CD4-positive, alpha-beta T cell treated with Interleukin-1 beta for 1 hour (primary cell): Measurements from ENCODE around the gene FAM222A.

Experiments used
- DNase-seq, 2 donors: peaks; one replicate each; pipeline ENCODE4 v3.0.0-alpha.2; 2020 to 2022

FAM222A gene

GRCh38 chr12:109739747-109740693, 26.4 kb downstream of the FAM222A start:
- no peak for DNase-seq

- DNase-seq: no peak
These were observed 27.1 kb downstream of the FAM222A start for GRCh38 chr12:109740694-109741245.

- no peak for DNase-seq
These were observed 27.8 kb downstream of the FAM222A start for GRCh38 chr12:109741286-109741969.

DNA sequence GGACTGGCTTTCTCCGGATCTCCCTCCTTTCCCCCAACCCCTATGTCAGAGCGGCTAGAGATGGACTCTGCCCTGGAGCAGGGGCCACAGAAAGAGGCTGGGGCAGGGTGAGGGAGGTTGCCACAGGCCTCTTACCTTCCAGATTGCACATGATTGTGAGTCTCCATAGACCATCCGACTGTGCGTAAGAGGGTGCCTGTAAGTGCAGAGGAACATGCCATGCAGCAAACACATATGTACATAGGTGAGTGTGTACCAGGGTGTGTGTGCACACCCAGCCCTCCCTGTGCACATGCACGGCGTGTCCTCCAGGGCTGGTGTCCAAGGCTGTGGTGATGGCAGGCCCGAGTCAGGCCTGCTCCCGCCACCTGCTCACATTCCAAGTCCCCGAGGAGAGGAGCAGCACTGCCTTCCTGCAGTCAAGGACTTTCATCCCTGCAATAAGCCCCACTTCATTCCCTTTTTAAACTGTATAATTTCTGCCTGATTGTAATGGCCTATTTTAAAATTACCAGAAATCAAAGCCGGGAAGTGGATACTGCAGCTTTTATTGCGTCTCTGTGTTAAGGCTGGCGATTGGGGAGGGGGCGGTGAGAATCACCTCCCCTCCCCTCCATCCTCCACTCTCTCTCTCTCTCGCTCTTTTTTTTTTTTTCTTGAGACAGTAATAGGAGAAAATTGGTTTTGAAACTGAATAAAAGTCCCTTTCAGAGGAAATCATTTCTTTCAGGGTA, 28.5 kb downstream of the FAM222A start:
- DNase-seq: no peak

DNA sequence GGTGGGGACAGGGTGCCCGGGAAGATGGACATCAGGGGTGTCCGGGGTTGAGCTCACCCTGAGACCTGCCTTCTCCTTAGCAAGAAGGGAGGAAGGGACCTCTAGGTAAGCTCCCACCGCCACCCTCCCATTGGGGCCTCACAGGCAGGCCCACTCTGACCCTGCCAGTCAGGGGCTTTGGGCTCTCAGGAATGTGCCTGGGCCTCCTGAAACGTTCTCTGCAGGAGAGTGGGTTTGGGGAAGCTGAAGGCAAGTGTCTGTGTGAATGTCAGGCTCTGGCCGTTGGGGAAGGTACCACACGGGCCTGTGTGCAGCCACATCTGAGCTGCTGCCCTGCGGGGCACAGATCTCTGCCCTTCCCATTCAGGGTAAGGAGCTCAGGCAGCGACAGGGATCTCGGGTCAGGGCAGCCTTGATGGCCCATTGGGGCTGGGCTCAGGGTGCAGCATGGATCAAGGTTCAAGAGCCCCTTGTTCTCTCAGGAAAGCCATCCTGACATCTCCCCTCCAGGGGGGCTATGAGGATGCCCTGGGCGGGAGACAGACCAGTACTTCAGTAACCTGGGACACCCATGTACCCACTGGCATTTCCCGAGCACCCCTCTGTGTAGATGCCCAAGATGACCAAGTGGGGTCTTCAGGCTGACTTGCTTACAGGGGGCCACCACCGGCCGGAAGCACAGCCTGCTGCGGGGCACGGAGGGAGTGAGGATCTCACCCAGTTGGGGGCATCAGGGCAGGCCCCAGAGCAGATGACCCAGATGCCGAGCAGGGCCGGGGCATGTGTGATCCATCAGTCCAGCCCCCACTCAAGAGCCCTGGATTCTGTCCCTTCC, 29.7 kb downstream of the FAM222A start:
- DNase-seq: no peak

GRCh38 chr12:109744026-109744425, 30.4 kb downstream of the FAM222A start:
- DNase-seq: no peak

DNA sequence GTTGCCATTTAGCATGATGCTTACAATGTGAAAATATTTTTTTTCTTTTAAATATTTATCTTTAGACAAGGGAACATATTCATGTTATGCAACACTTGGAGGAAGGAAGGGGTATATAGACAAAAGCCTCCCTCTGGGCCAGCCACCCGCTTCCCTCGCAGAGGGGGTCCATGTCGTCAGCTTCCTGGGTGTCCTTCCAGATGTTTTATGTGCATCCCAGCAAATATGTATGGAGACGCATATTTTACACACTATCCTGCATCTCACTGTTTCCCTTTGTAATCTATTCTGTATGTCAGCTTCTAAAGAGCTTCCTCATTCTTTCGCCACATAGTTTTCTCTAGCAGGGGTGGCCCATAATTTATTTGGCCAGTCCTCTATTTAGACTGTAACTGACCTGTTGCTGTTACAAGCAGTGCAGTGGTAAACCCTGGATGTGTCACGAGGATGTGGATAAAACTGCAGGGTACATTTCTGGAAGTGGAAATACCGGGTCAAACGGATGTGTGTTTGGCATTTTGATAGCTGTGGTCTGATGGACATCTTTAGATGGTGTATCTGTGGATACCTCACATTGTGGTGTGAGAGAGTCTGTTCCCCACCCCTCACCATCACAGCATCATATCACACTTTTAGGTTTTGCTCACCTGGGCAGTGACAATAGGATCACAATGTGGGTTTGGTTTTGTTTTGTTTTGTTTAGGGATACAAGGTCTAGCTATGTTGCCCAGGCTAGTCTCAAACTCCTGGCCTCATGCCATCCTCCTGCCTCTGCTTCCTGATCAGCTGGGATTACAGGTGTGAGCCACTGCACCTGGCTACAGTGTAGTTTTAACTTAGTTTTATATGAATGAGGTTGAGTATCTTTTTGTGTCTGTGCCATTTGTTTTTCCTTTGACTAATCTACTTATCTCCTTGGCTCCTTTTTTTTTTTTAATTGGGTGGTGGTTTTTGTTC, 31.6 kb downstream of the FAM222A start:
- no peak for DNase-seq

GRCh38 chr12:109752117-109753053, 38.8 kb downstream of the FAM222A start:
- no peak for DNase-seq

DNA sequence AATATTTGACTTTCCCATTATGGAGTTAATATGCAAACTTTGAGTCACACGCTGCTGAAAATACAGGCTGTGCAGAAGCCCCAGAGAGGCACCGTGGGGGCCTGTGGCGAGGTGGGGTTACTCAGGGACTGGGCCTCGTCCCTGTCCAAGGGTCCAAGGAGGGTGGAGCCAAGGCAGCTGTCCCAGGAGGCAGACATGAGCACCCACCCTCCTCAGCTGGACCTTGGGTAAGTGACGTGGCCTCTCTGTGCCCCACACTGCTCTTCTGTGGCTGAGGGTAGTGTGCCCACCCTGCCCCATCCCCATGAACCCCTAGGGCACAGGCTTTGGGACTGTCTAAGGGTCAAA, 39.4 kb downstream of the FAM222A start:
- DNase-seq: no peak

DNA sequence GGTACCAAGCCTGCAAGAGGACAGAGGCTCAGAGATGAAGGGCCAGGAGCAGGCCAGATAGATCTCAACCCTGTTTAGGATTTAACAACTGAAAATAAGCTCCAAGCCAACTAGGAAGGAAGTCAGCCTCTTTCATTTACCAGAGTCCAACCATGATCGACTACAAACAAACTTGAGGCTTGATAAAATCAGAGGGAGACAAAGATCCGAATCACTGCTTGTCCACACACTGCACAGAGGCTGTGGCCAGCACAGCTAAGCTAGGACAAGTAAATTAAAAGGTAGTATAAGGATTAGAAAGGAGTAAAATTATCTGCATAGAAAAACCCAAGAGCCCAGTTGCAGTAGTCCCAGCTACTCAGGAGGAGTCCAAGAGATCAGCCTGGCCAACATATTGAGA, 40.3 kb downstream of the FAM222A start:
- DNase-seq: no peak

DNA sequence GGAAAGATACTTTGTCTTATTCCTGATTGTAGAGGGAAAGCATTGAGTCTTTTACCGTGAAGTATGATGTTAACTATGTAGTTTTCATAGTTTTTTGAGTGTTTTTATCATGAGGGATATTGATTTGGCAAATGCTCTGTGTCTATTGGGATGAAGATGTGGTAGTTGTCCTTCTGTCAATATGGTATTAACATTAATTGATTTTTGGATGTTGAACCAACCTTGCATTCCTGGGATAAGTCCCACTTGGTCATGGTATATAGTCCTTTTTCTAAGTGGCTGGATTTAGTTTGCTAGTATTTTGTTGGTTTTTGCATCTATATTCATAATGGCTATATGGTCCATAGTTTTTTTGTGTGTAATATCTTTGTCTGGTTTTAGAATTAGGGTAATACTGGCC, 42.8 kb downstream of the FAM222A start:
- DNase-seq: no peak

DNA sequence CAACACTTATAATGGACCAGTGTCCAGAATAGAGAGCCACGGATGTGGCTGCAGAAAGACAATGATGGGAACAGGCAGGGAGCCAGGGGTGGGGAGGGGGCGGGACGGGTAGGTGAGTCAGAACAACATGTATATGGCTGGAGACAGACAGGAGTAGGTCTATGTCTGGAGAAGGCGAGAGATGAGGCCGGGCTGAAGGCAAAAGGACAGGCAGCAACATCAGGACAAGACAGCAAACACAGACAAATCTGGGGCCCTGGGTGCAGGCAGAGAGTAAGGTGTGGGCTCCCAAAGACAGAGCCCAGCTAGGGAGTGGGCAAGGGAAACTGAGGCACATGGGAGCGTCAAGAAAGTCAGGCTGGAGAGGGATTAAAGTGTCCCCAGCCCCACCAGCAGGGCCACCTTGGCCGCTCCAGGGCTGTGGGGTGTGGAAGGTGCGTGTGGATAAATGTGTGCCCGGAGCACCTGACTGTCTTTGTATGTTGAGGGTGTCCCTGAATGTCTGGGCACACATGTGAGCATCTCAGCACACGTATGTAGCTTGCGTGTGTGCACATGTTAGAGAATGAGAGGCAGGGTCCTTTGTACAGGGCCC, 44.1 kb downstream of the FAM222A start:
- no peak for DNase-seq

GRCh38 chr12:109758426-109759420, 45.1 kb downstream of the FAM222A start:
- DNase-seq: no peak

GRCh38 chr12:109759595-109759994, 46.0 kb downstream of the FAM222A start:
- DNase-seq: no peak

- peak in 1 of 2 donors; percentile 10 for DNase-seq
These were observed 46.7 kb downstream of the FAM222A start for GRCh38 chr12:109760031-109760929.

GRCh38 chr12:109760930-109761921, 47.6 kb downstream of the FAM222A start:
- no peak for DNase-seq
